ENCODE data around the gene RPL32.

DNA sequence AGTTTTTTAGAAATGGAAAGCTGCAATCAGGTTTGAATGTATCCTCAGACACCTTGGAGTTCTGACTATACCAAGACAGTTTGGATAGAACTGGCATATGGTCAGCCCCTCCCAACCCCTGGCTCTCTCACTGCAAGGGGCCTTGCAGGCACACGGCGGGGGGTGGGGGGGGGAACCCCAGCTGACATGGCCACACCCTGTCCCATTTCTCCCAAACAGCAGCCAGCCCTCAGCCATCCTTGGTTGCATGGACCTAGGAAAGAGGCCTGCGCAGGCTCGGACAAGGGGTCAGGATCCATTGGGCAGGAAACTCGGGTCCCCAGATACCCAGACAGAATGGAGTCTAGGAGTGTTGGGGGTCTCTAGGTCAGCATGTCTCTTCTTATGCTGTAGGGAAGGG lies 30.4 kb downstream of the RPL32 start:
- TF ChIP-seq CTCF (IDR thresholded peaks at IDR 0.05; ENCODE audit: poor library complexity) (no peak), EZH2 (IDR thresholded peaks at IDR 0.05; ENCODE audit: borderline replicate concordance) (no peak), EZH2phosphoT487 (IDR thresholded peaks at IDR 0.05; ENCODE audit: low read depth, severe bottlenecking, unreplicated experiment) (no peak)

Measured in hepatocyte (in vitro differentiated cells).